K562 (cell line): ENCODE data around the gene KCNN3. TPM values are rescaled to one million over a fixed set of nuclear protein-coding genes. Genes with fewer than 3 reads are reported as not detected.
A peak's percentile ranks its signal among the peaks of the same experiment; 100 is the strongest.

Experiments used
- ATAC-seq: fragments of 200-7000 bp; cut with Tn5 transposase; 3 replicates; pipeline ENCODE4 v1.9.1; 2020; ENCODE audit warnings: moderate library complexity
- BruUV-seq: library from RNA; stranded (reverse); fragments of 400-500 nt; replicated peaks from 2 replicates; lab custom pipeline; 2021; lab: Mats Ljungman, UMichigan
- CTCF ChIA-PET: fragments of 300-600 bp; formaldehyde crosslinking; extraction: SDS; loops from one replicate; lab custom pipeline; 2021; ENCODE audit warnings: low intra/inter-chr PET ratio; lab: Yijun Ruan, JAX
- POLR2A ChIA-PET: fragments of 300-600, 350-650 bp; sonication (Branson Sonifier 250); formaldehyde crosslinking; extraction: SDS; loops from one replicate; lab custom pipeline; 2021; ENCODE audit warnings: antibody characterized with exemption, inconsistent platforms; lab: Yijun Ruan, JAX
- DNase-seq, 4 experiments: peaks; one replicate each; pipeline versions ENCODE4 v3.0.0 to v3.0.0-alpha.2; 2011 to 2018; ENCODE audit warnings: low spot score in 3 of 4, mixed read lengths in 3 of 4; ENCODE audit errors: extremely low read depth in 1 of 4
- FAIRE-seq: peaks from 2 replicates; lab custom pipeline; 2011; peaks lifted over from hg19 to GRCh38; lab: Jason Lieb, UNC
- H2AFZ ChIP-seq: 2 replicates; pipeline ENCODE4 v1.6.0; 2011; ENCODE audit warnings: low read depth, low read length, control low read depth, inconsistent platforms
- H3K27ac ChIP-seq: fragments of 200-600 bp; 3 replicates; pipeline ENCODE4 v1.8.0; 2011; ENCODE audit warnings: low read depth, mild to moderate bottlenecking, control low read depth, inconsistent platforms, low read length, moderate library complexity, mixed read lengths; ENCODE audit errors: extremely low read depth
- H3K27me3 ChIP-seq, 2 experiments: fragments of 300-600 bp in 1 of 2; 2 replicates in 1 of 2; 3 replicates in 1 of 2; pipeline versions ENCODE4 v1.6.0 to v1.8.0; 2011; ENCODE audit warnings: inconsistent platforms in 2 of 2, low read length in 2 of 2, mild to moderate bottlenecking in 1 of 2, mixed read lengths in 1 of 2, moderate library complexity in 1 of 2; ENCODE audit not compliant: control insufficient read depth in 2 of 2, insufficient read depth in 2 of 2
- H3K36me3 ChIP-seq: fragments of 300-600 bp; 3 replicates; pipeline ENCODE4 v1.8.0; 2011; ENCODE audit warnings: mild to moderate bottlenecking, low read length, inconsistent platforms; ENCODE audit not compliant: control insufficient read depth, insufficient read depth
- H3K4me1 ChIP-seq, 2 experiments: fragments of 200-600 bp in 1 of 2; replicated peaks in 1 of 2; 2 replicates in 1 of 2; 3 replicates in 1 of 2; pipeline versions ENCODE4 v1.5.1 to v1.8.0; 2011; ENCODE audit warnings: inconsistent platforms in 2 of 2, low read length in 2 of 2, mild to moderate bottlenecking in 1 of 2, mixed read lengths in 1 of 2, moderate library complexity in 1 of 2; ENCODE audit not compliant: control insufficient read depth in 2 of 2, insufficient read depth in 2 of 2
- H3K4me2 ChIP-seq: 2 replicates; pipeline ENCODE4 v1.6.1; 2011; ENCODE audit warnings: low read length, control low read depth, inconsistent platforms, mixed read lengths; ENCODE audit not compliant: insufficient read depth
- H3K4me3 ChIP-seq: fragments of 200-600 bp; sonication (generic), shearing (Covaris generic); 2 replicates; pipeline ENCODE4 v1.5.1; 2016; ENCODE audit warnings: control low read depth, inconsistent platforms
- H3K79me2 ChIP-seq: fragments of 200-600 bp; 3 replicates; pipeline ENCODE4 v1.8.0; 2011; ENCODE audit warnings: low read length, inconsistent platforms; ENCODE audit not compliant: control insufficient read depth, insufficient read depth
- H3K9ac ChIP-seq, 2 experiments: 2 replicates each; pipeline versions ENCODE4 v1.6.0 to v1.6.1; 2011; ENCODE audit warnings: low read depth in 2 of 2, low read length in 2 of 2, control low read depth in 1 of 2, inconsistent platforms in 1 of 2, mild to moderate bottlenecking in 1 of 2, mixed read lengths in 1 of 2; ENCODE audit not compliant: insufficient read depth in 1 of 2
- H3K9me1 ChIP-seq: one replicate; pipeline ENCODE4 v1.6.0; 2011; ENCODE audit warnings: inconsistent platforms, mild to moderate bottlenecking, low read length, moderate library complexity; ENCODE audit not compliant: control insufficient read depth, insufficient read depth
- H3K9me3 ChIP-seq: replicated peaks from 2 replicates; pipeline ENCODE4 v1.5.1; 2011; ENCODE audit warnings: low read depth, low read length, inconsistent platforms; ENCODE audit not compliant: control insufficient read depth, insufficient read depth
- H4K20me1 ChIP-seq: replicated peaks from 2 replicates; pipeline ENCODE4 v1.6.1; 2011; ENCODE audit warnings: low read length, inconsistent platforms, mixed read lengths; ENCODE audit not compliant: control insufficient read depth, insufficient read depth
- CBX8 ChIP-seq: fragments of 200-600 bp; sonication (generic); IDR thresholded peaks from 2 replicates; pipeline ENCODE4 v1.6.1; 2012; ENCODE audit warnings: borderline replicate concordance, mixed run types, low read depth, mild to moderate bottlenecking, moderate library complexity, mixed read lengths, low read length, control low read depth, inconsistent platforms; ENCODE audit not compliant: poor library complexity, severe bottlenecking; ENCODE audit errors: extremely low read depth
- KAT8 ChIP-seq: fragments of 450-650 bp; IDR thresholded peaks from 2 replicates; pipeline ENCODE4 v1.6.1; 2016; ENCODE audit warnings: low read depth, mild to moderate bottlenecking
- SMC3 ChIP-seq: conservative IDR thresholded peaks from 2 replicates; pipeline ENCODE4 v1.6.1; 2011; ENCODE audit warnings: low read depth, low read length, improper control_type of control experiment; ENCODE audit not compliant: insufficient read depth
- WGBS: fragments of 100-300 bp; shearing (Covaris generic); methylation state at CpG from one replicate; pipeline ENCODE4 v1.1.6; 2016; ENCODE audit warnings: low coverage, mixed read lengths; ENCODE audit not compliant: insufficient coverage; ENCODE audit errors: missing lambda C conversion rate; 5-methylcytosine and 5-hydroxymethylcytosine counted together
- in situ Hi-C: fragments of 300-500 bp; cut with MboI; formaldehyde crosslinking; loops from 4 replicates; pipeline ENCODE4 v1.15.0; 2018; ENCODE audit warnings: inconsistent platforms, mixed read lengths
- intact Hi-C: fragments of 100-400 bp; cut with micrococcal nuclease; formaldehyde crosslinking; loops from 2 replicates; pipeline ENCODE4 v1.14.2; 2022
- polyA plus RNA-seq, 8 experiments: library from polyadenylated mRNA; depleted of rRNA in 4 of 8; stranded (reverse) in 5 of 8; unstranded in 3 of 8; fragments of >200 nt; fragmentation: Nextera tagmentation in 2 of 8; fragmentation: Illumina TruSeq in 1 of 8; extraction: Ambion mirVana in 2 of 8; extraction: Trizol in 1 of 8; gene quantifications; 2 replicates each; pipeline versions ENCODE4 v1.2.1 to v1.2.3, GENCODE V29; 2011 to 2014; ENCODE audit warnings: inconsistent platforms in 1 of 8, missing spikeins in 1 of 8
- total RNA-seq, 7 experiments: library from RNA; depleted of rRNA in 6 of 7; stranded (reverse); fragments of >200 nt in 6 of 7; fragmentation: Illumina TruSeq in 2 of 7; extraction: Trizol in 2 of 7; gene quantifications; 2 replicates each; pipeline versions ENCODE4 v1.2.1 to v1.2.3, GENCODE V29; 2011 to 2021; ENCODE audit warnings: low replicate concordance in 1 of 7
- TF ChIP-seq, protein P1 (sequence below): IDR thresholded peaks from 2 replicates; pipeline ENCODE4 v1.6.1; 2011; ENCODE audit warnings: borderline replicate concordance, low read depth, mild to moderate bottlenecking, moderate library complexity, low read length; ENCODE audit not compliant: insufficient read depth, poor library complexity, severe bottlenecking

Gene KCNN3
- total and polyA plus RNA-seq, 9 of the 15 experiments (the other 6 are each of a cell fraction or from before 2014, with no cell fraction given): 0.02 to 0.03 TPM; not detected in 7

GRCh38 chr1:154765970-154766369 is 104.1 kb downstream of the KCNN3 start (continued):
- TF ChIP-seq, protein P1, sequence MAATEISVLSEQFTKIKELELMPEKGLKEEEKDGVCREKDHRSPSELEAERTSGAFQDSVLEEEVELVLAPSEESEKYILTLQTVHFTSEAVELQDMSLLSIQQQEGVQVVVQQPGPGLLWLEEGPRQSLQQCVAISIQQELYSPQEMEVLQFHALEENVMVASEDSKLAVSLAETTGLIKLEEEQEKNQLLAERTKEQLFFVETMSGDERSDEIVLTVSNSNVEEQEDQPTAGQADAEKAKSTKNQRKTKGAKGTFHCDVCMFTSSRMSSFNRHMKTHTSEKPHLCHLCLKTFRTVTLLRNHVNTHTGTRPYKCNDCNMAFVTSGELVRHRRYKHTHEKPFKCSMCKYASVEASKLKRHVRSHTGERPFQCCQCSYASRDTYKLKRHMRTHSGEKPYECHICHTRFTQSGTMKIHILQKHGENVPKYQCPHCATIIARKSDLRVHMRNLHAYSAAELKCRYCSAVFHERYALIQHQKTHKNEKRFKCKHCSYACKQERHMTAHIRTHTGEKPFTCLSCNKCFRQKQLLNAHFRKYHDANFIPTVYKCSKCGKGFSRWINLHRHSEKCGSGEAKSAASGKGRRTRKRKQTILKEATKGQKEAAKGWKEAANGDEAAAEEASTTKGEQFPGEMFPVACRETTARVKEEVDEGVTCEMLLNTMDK: peak; percentile 32
- TF ChIP-seq KAT8 (no peak), SMC3 (0 out of 2 replicates have a peak, but pooled peaks have one; percentile 24)

DNA sequence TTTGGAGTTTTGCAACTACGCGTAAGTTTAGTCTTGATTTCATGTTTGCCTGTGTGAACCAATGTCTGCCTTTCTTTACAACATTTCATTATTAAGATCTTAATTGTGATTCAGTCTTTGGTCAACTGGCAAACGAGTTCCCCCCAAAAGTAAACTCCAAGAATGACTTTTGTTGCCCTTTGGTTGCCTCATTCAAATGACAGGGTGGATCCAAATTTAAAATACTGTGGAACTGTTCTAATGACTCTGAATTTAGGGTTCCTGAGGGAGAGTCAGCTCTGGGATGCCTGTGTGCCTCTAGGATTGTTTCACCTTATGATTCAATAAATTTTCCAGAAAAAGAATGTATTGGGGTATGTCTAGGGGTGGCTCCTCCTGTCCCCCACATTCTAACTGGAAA is 105.3 kb downstream of the KCNN3 start:
- H3K9me3 ChIP-seq: no peaks in the 10 kb centered on the region
- peaks cover 13 to 48% of the 10 kb centered on the region in 2 experiments; a peak in 4 of 5 replicates for H3K27me3 ChIP-seq
- ATAC-seq: no peak
- CTCF ChIA-PET: no interaction called here
- no TSS peak for BruUV-seq
- H2AFZ ChIP-seq: no peak overlapping the region
- no peak for DNase-seq
- H3K4me1 ChIP-seq: peaks cover 0 to 8% of the 10 kb centered on the region in 2 experiments; a peak in 2 of 5 replicates
- FAIRE-seq: no peak
- H4K20me1 ChIP-seq: no peaks in the 10 kb centered on the region
- POLR2A ChIA-PET: no interaction called here
- no peaks in the 10 kb centered on the region for H3K9me1 ChIP-seq
- no peak overlapping the region for H3K9ac ChIP-seq
- WGBS: 62% methylated on average over 3 of the region's 3 CpGs
- in situ Hi-C loops (loop anchor here (5.0 kb wide), 1 partner anchor 118 kb away; no protein-coding TSS in a partner anchor), intact Hi-C loops (no loop called here)
- H3K27ac ChIP-seq: no peak overlapping the region
- H3K79me2 ChIP-seq: no peaks in the 10 kb centered on the region
- H3K36me3 ChIP-seq: no peaks in the 10 kb centered on the region
- no peak overlapping the region for H3K4me2 ChIP-seq
- TF ChIP-seq KAT8 (no peak), CBX8 (peak; percentile 71)
- H3K4me3 ChIP-seq: no peak overlapping the region
